Measurements from ENCODE around the gene GIMAP1. TPM values are rescaled to one million over a fixed set of nuclear protein-coding genes. Genes with fewer than 3 reads are reported as not detected.
A peak's percentile ranks its signal among the peaks of the same experiment; 100 is the strongest.

Gene GIMAP1
- total and polyA plus RNA-seq, 2 experiments from 2014 or later, result 0.13 TPM; not detected in 1

- DNase-seq (ENCODE audit: low spot score), result peak; percentile 16
- H4K20me1 ChIP-seq (ENCODE audit: insufficient read depth, poor library complexity, severe bottlenecking), result no peaks in the 10 kb centered on the region
- H3K4me1 ChIP-seq (ENCODE audit: insufficient read depth), result no peaks in the 10 kb centered on the region
- no peak for TF ChIP-seq EZH2phosphoT487 (IDR thresholded peaks at IDR 0.05; ENCODE audit: low read depth, severe bottlenecking, unreplicated experiment)
- H3K9me3 ChIP-seq (ENCODE audit: low read depth), result no peaks in the 10 kb centered on the region
- H2AFZ ChIP-seq, result peak within 1 kb of the TSS; percentile 53
- peak within 1 kb of the TSS; percentile 27 for H3K27ac ChIP-seq
- no peak within 1 kb of the TSS for H3K4me3 ChIP-seq
- H3K36me3 ChIP-seq (replicated peaks; ENCODE audit: insufficient read depth, low read depth), result no peaks in the 10 kb centered on the region
- H3K4me2 ChIP-seq, result peak within 1 kb of the TSS; percentile 65
- WGBS (ENCODE audit: low lambda C conversion rate, missing lambda C conversion rate), result 45% methylated on average over 6 of the region's 6 CpGs
- H3K9me2 ChIP-seq (replicated peaks; ENCODE audit: insufficient read depth), result no peaks in the 10 kb centered on the region
- H3K79me2 ChIP-seq, result no peaks in the 10 kb centered on the region
- H3K27me3 ChIP-seq, result no peaks in the 10 kb centered on the region
Measured at GRCh38 chr7:150685219-150686029, 31.0 kb upstream of the GIMAP1 start, which contains the start of gene GIMAP2. GIMAP2 (plus strand) TSS chr7:150685706; CDS start chr7:150687060, 1,354 bp downstream.

DNA sequence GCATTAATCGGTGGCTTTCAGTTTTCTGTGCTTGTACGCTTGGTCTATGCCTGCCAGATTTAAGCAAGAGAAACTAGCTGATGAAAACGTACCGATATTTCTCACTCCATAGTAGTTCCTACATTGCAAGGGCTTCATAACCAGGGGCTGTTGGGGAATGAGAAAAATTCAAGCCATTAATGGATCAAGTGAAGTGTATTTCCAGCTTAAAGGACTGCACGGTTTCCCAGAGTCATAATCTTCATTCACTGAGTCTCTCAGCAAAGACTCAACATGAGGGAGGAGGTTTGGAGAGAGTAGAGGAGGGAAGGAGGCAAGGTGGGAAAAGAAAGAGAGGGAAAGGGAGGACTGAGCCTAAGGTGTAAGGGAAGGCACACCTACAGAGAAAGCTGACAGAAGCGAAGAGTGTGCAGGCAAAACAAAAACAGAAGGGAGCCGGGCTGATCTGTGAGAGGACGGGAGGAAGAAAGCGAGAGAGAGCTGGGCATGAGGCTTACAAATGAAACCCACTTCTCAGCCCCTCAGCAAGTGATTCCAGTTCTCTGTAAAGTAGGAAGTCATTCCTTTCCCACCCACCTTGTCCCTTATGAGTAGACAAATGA is 30.3 kb upstream of the GIMAP1 start:
- peak overlapping the region; percentile 65 for H3K4me2 ChIP-seq
- H3K36me3 ChIP-seq (replicated peaks; ENCODE audit: insufficient read depth, low read depth), result no peaks in the 10 kb centered on the region
- H3K27me3 ChIP-seq, result no peaks in the 10 kb centered on the region
- H2AFZ ChIP-seq, result peak overlapping the region; percentile 53
- TF ChIP-seq EZH2 (IDR thresholded peaks at IDR 0.05; ENCODE audit: borderline replicate concordance), result no peak
- no peak for TF ChIP-seq EZH2phosphoT487 (IDR thresholded peaks at IDR 0.05; ENCODE audit: low read depth, severe bottlenecking, unreplicated experiment)
- no peak for TF ChIP-seq CTCF (IDR thresholded peaks at IDR 0.05; ENCODE audit: poor library complexity)
- H4K20me1 ChIP-seq (ENCODE audit: insufficient read depth, poor library complexity, severe bottlenecking), result no peaks in the 10 kb centered on the region
- H3K27ac ChIP-seq, result peak overlapping the region; percentile 27
- no peaks in the 10 kb centered on the region for H3K4me1 ChIP-seq (ENCODE audit: insufficient read depth)
- H3K9me2 ChIP-seq (replicated peaks; ENCODE audit: insufficient read depth), result no peaks in the 10 kb centered on the region
- H3K9me3 ChIP-seq (ENCODE audit: low read depth), result no peaks in the 10 kb centered on the region
- no peaks in the 10 kb centered on the region for H3K79me2 ChIP-seq
- no peak for DNase-seq (ENCODE audit: low spot score)
- no peak overlapping the region for H3K4me3 ChIP-seq
- 85% methylated on average over 8 of the region's 9 CpGs for WGBS (ENCODE audit: low lambda C conversion rate, missing lambda C conversion rate)

- Histone ChIP-seq H3K4me1 (ENCODE audit: insufficient read depth) (no peaks in the 10 kb centered on the region), H3K27me3 (no peaks in the 10 kb centered on the region), H3K79me2 (no peaks in the 10 kb centered on the region), H3K4me2 (no peak overlapping the region), H3K9me2 (replicated peaks; ENCODE audit: insufficient read depth) (no peaks in the 10 kb centered on the region), H2AFZ (no peak overlapping the region), H3K27ac (no peak overlapping the region), H3K9me3 (ENCODE audit: low read depth) (no peaks in the 10 kb centered on the region), H3K36me3 (replicated peaks; ENCODE audit: insufficient read depth, low read depth) (no peaks in the 10 kb centered on the region), H3K4me3 (no peak overlapping the region), H4K20me1 (ENCODE audit: insufficient read depth, poor library complexity, severe bottlenecking) (no peaks in the 10 kb centered on the region)
- TF ChIP-seq EZH2phosphoT487 (IDR thresholded peaks at IDR 0.05; ENCODE audit: low read depth, severe bottlenecking, unreplicated experiment) (no peak), CTCF (IDR thresholded peaks at IDR 0.05; ENCODE audit: poor library complexity) (no peak), EZH2 (IDR thresholded peaks at IDR 0.05; ENCODE audit: borderline replicate concordance) (no peak)
- DNase-seq (ENCODE audit: low spot score), result no peak
- 85% methylated on average over 6 of the region's 6 CpGs for WGBS (ENCODE audit: low lambda C conversion rate, missing lambda C conversion rate)
Measured at GRCh38 chr7:150688630-150689029, 27.8 kb upstream of the GIMAP1 start.

DNA sequence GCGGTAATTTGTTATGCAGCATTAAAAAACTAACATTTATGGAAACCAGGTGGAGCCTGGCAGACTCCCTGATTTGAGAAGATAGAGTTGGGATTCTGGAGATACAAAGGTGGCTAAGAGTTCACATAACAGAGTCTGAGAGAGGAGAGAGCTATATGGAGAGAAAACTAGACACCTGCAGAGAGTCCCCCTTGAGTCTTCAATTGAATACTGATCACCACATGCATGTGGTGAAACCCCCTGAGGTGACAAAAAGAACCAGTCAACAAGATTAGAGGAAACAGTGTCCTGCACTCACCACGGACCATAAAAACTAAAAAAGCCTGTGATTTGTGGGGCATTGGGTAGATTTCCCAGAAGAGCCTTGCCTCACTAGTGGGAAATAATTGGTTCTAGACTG is 20.8 kb upstream of the GIMAP1 start:
- Histone ChIP-seq H3K4me1 (ENCODE audit: insufficient read depth) (no peaks in the 10 kb centered on the region), H2AFZ (no peak overlapping the region), H3K9me2 (replicated peaks; ENCODE audit: insufficient read depth) (no peaks in the 10 kb centered on the region), H3K4me2 (no peak overlapping the region), H4K20me1 (ENCODE audit: insufficient read depth, poor library complexity, severe bottlenecking) (no peaks in the 10 kb centered on the region), H3K79me2 (no peaks in the 10 kb centered on the region), H3K27me3 (no peaks in the 10 kb centered on the region), H3K9me3 (ENCODE audit: low read depth) (no peaks in the 10 kb centered on the region), H3K36me3 (replicated peaks; ENCODE audit: insufficient read depth, low read depth) (no peaks in the 10 kb centered on the region), H3K27ac (no peak overlapping the region), H3K4me3 (no peak overlapping the region)
- TF ChIP-seq CTCF (IDR thresholded peaks at IDR 0.05; ENCODE audit: poor library complexity), result no peak
- no peak for TF ChIP-seq EZH2 (IDR thresholded peaks at IDR 0.05; ENCODE audit: borderline replicate concordance)
- no peak for TF ChIP-seq EZH2phosphoT487 (IDR thresholded peaks at IDR 0.05; ENCODE audit: low read depth, severe bottlenecking, unreplicated experiment)
- DNase-seq (ENCODE audit: low spot score), result no peak
- 68% methylated on average over 2 of the region's 2 CpGs for WGBS (ENCODE audit: low lambda C conversion rate, missing lambda C conversion rate)
